GM21576 (cell line): Measurements from ENCODE around the gene UBTF.

Experiments used
- ATAC-seq: cut with Tn5 transposase; IDR thresholded peaks from one replicate; pipeline ENCODE4 v1.9.1; 2021; ENCODE audit warnings: mild to moderate bottlenecking, moderate library complexity; ENCODE audit not compliant: unreplicated experiment

The UBTF gene

GRCh38 chr17:44170499-44171201 lies 48.8 kb downstream of the UBTF start, which contains the start of gene ASB16:
TSS of gene ASB16 (plus strand) at chr17:44170704. CDS start at chr17:44170790, 86 bp downstream.
- no peak for ATAC-seq

DNA sequence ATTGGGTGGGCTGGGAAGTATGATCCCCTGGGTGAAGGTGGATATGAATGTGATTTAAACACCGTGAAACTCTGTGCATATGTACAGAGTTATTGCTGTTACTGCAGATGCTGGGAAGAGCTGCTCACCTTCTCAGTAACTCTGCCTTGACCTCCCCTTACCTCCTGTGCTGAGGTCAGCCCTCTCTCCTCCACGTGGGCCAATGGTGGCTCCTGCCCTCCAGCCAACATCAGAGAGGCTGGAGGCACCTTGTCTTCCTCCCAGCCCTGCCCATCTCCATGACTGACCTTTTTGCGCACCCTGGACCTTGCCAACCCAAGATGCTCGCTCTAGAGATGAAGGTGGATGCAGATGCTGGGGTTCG lies 49.4 kb downstream of the UBTF start:
- no peak for ATAC-seq

GRCh38 chr17:44167181-44167861 lies 52.2 kb downstream of the UBTF start:
- no peak for ATAC-seq

- ATAC-seq = no peak
Observed at GRCh38 chr17:44164476-44164875, 55.0 kb downstream of the UBTF start.

GRCh38 chr17:44159519-44160210 lies 59.8 kb downstream of the UBTF start:
- ATAC-seq = no peak

DNA sequence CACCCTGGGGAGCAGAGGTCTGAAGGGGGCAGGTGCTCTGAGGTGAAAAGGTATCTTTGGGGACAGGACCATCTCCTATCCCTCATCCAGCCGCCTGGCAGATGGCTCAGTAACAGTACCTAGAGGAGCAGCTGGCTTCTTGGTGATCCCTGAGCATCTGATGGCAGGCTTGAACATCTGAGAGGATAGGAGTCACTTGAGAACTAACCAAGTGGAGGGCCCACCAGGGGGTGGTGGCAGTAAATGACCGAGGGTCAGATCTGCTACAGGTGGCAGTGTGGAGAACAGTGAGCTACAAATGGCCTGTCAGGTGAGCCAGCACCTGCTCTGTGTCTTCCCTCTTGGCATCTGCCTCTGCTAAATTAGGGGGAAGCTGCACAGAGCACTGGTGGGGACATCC lies 64.0 kb downstream of the UBTF start:
- no peak for ATAC-seq
